ENCODE results near the gene C15orf39. TPM values are rescaled to one million over a fixed set of nuclear protein-coding genes. Genes with fewer than 3 reads are reported as not detected.

C15orf39 gene
- total and polyA plus RNA-seq, 2 of the 13 experiments (the other 11 are each of a cell fraction or from before 2014, with no cell fraction given) = 6.2 to 13.5 TPM

- 0 out of 2 replicates have a peak, but pooled peaks have one; percentile 6 for TF ChIP-seq KDM2A (CRISPR knock-in tag; IDR thresholded peaks at IDR 0.05; ENCODE audit: borderline replicate concordance, low read depth)
- TF ChIP-seq CEBPB (IDR thresholded peaks at IDR 0.05; ENCODE audit: borderline replicate concordance, low read depth, low read length) = no peak
- no peak for TF ChIP-seq NFE2L1 (CRISPR knock-in tag; IDR thresholded peaks at IDR 0.05; ENCODE audit: borderline replicate concordance)
- no peak for TF ChIP-seq MEF2D (CRISPR knock-in tag; IDR thresholded peaks at IDR 0.05)
- no peak for TF ChIP-seq NR0B2 (CRISPR knock-in tag; IDR thresholded peaks at IDR 0.05)
- TF ChIP-seq SP4 (CRISPR knock-in tag; IDR thresholded peaks at IDR 0.05) = no peak
- TF ChIP-seq ZMAT3 (CRISPR knock-in tag; conservative IDR thresholded peaks at IDR 0.05) = no peak
- TF ChIP-seq MEIS1 (CRISPR knock-in tag; IDR thresholded peaks at IDR 0.05; ENCODE audit: borderline replicate concordance) = no peak
- no peak for TF ChIP-seq ZBTB34 (CRISPR knock-in tag; IDR thresholded peaks at IDR 0.05)
- no peak for TF ChIP-seq RXRA (CRISPR knock-in tag; IDR thresholded peaks at IDR 0.05)
- no peak for TF ChIP-seq CBX5 (CRISPR knock-in tag; IDR thresholded peaks at IDR 0.05; ENCODE audit: borderline replicate concordance)
- TF ChIP-seq FOXA1 (IDR thresholded peaks at IDR 0.05) = no peak
- 0 out of 2 replicates have a peak, but pooled peaks have one; percentile 73 for TF ChIP-seq FOXA1 (CRISPR knock-in tag; IDR thresholded peaks at IDR 0.05)
- TF ChIP-seq ZSCAN30 (CRISPR knock-in tag; IDR thresholded peaks at IDR 0.05) = no peak
- TF ChIP-seq ZSCAN21 (CRISPR knock-in tag; IDR thresholded peaks at IDR 0.05; ENCODE audit: borderline replicate concordance) = no peak
- peak; percentile 94 for TF ChIP-seq GFI1 (CRISPR knock-in tag; IDR thresholded peaks at IDR 0.05; ENCODE audit: borderline replicate concordance)
- no peak for TF ChIP-seq NFAT5 (CRISPR knock-in tag; IDR thresholded peaks at IDR 0.05)
- TF ChIP-seq FOXO4 (CRISPR knock-in tag; conservative IDR thresholded peaks at IDR 0.05) = no peak
- TF ChIP-seq ATM (IDR thresholded peaks at IDR 0.05; ENCODE audit: borderline replicate concordance) = no peak
- no peak for TF ChIP-seq SMYD3 (CRISPR knock-in tag; IDR thresholded peaks at IDR 0.05)
- no peak for TF ChIP-seq ZNF629 (CRISPR knock-in tag; conservative IDR thresholded peaks at IDR 0.05)
- TF ChIP-seq MTA3 (CRISPR knock-in tag; IDR thresholded peaks at IDR 0.05) = no peak
- TF ChIP-seq TBX3 (IDR thresholded peaks at IDR 0.05; ENCODE audit: borderline replicate concordance) = no peak
- TF ChIP-seq MZF1 (CRISPR knock-in tag; IDR thresholded peaks at IDR 0.05; ENCODE audit: borderline replicate concordance) = no peak
- TF ChIP-seq SPEN (CRISPR knock-in tag; IDR thresholded peaks at IDR 0.05; ENCODE audit: low read depth) = no peak
Observed at GRCh38 chr15:75181780-75182179, 19.9 kb upstream of the C15orf39 start (continued).

Measured in HepG2 (cell line).